ENCODE measurements around the gene ZNF75A. TPM values are rescaled to one million over a fixed set of nuclear protein-coding genes. Genes with fewer than 3 reads are reported as not detected.
A peak's percentile ranks its signal among the peaks of the same experiment; 100 is the strongest.

Gene ZNF75A
- total and polyA plus RNA-seq, 8 donors: 6.7 to 27.5 (median 12.0) TPM

DNA sequence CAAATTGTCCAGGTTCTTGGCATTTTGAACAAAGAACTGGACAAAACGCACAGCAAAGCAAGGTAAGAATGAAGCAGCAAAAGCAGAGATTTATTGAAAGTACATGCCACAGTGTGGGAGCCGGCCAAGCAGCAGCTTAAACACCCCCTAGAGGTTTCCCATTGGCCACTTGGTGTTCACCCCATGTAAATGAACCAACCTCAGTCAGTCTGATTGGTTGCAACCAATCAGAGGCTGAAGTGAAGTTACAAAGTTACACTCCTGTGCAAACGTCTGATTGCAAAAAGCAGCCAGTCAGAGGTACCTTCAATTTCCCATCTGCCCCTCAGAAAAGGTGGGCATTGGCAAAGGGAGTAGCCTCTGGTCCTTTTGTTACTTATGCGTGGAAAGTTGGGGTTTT is 30.8 kb upstream of the ZNF75A start:
- TF ChIP-seq CTCF (IDR thresholded peaks at IDR 0.05): no peak
- Histone ChIP-seq H3K27me3 (no peaks in the 10 kb centered on the region), H3K9me3 (no peaks in the 10 kb centered on the region), H3K27ac (no peak overlapping the region), H3K4me3 (no peak overlapping the region), H3K4me1 (no peaks in the 10 kb centered on the region), H3K36me3 (no peaks in the 10 kb centered on the region)
- DNase-seq: no peak
- peak in 2 of 4 donors; percentile 54 to 70 for ATAC-seq
- intact Hi-C loops (cut with DNase I): no loop called here
- 40 to 53% methylated on average over 4 of the region's 4 CpGs for WGBS, 2 donors
- FAIRE-seq: no peak

- H3K36me3 ChIP-seq: no peaks in the 10 kb centered on the region
- no peak overlapping the region for H3K4me3 ChIP-seq
- H3K27me3 ChIP-seq: no peaks in the 10 kb centered on the region
- H3K9me3 ChIP-seq: no peaks in the 10 kb centered on the region
- DNase-seq (no peak), ATAC-seq (no peak), FAIRE-seq (no peak)
- intact Hi-C loops (cut with DNase I): no loop called here
- H3K27ac ChIP-seq: no peak overlapping the region
- H3K4me1 ChIP-seq: no peaks in the 10 kb centered on the region
- TF ChIP-seq CTCF (IDR thresholded peaks at IDR 0.05): no peak
Observed at GRCh38 chr16:3274947-3275346, 30.4 kb upstream of the ZNF75A start.

GRCh38 chr16:3276679-3277078 is 28.6 kb upstream of the ZNF75A start:
- DNase-seq: no peak
- 75 to 80% methylated on average over 5 of the region's 5 CpGs for WGBS, 2 donors

GRCh38 chr16:3281222-3281820 is 24.0 kb upstream of the ZNF75A start:
- Histone ChIP-seq H3K27me3 (no peaks in the 10 kb centered on the region), H3K4me1 (peaks cover 0 to 19% (median 9%) of the 10 kb centered on the region in 3 donors), H3K4me3 (no peak overlapping the region), H3K27ac (no peak overlapping the region), H3K9me3 (no peaks in the 10 kb centered on the region), H3K36me3 (peaks cover 0 to 5% (median 0%) of the 10 kb centered on the region in 3 donors)
- intact Hi-C loops (cut with DNase I): no loop called here
- no peak for ATAC-seq
- no peak for FAIRE-seq
- no peak for TF ChIP-seq CTCF (IDR thresholded peaks at IDR 0.05)
- DNase-seq: no peak
- 46 to 47% methylated on average over 6 of the region's 6 CpGs for WGBS, 2 donors

More at GRCh38 chr16:3276679-3277078, 28.6 kb upstream of the ZNF75A start:
- Histone ChIP-seq H3K36me3 (no peaks in the 10 kb centered on the region), H3K27ac (no peak overlapping the region), H3K4me1 (peaks cover 0 to under 1% (median 0%) of the 10 kb centered on the region in 3 donors), H3K4me3 (no peak overlapping the region), H3K9me3 (no peaks in the 10 kb centered on the region), H3K27me3 (no peaks in the 10 kb centered on the region)
- ATAC-seq (no peak), FAIRE-seq (no peak)
- TF ChIP-seq CTCF (IDR thresholded peaks at IDR 0.05): no peak
- intact Hi-C loops (cut with DNase I): no loop called here

DNA sequence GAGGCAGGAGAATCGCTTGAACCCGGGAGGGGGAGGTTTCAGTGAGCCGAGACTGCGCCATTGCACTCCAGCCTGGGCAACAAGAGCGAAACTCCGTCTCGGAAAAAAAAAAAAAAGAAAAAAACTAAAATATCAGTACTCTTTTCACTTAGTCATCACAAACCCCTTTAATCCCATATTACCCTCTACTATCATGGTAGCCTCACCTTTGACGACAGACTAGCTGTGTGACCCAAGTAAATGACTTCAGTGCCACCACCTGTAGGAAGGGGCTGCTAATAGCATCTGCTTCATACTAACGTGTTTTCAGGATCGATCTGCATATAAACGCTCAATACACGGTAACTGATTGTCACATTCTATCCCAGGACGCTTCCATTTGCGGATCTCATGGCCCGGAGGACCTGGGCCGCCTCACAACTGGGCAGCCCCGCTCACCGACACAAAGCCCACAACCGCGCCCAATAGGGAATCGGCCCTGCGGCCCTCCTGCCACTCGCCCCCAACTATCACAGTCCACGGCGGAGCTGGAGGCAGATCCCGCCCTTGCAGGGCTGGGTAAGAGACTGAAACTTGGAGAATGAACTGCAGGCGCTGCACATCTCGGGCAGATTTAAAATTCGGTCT is 23.1 kb upstream of the ZNF75A start:
- no peak for TF ChIP-seq CTCF (IDR thresholded peaks at IDR 0.05)
- Histone ChIP-seq H3K9me3 (no peaks in the 10 kb centered on the region), H3K27me3 (no peaks in the 10 kb centered on the region), H3K4me3 (peak overlapping the region; percentile 76 to 97 (median 88)), H3K36me3 (peaks cover 0 to 10% (median 0%) of the 10 kb centered on the region in 3 donors), H3K27ac (peak overlapping the region; percentile 98 to 100 (median 98)), H3K4me1 (peaks cover 0 to 19% (median 9%) of the 10 kb centered on the region in 3 donors)
- intact Hi-C loops (cut with DNase I): no loop called here
- peak; percentile 30 to 51 (median 44) for ATAC-seq
- WGBS, 2 donors: 10 to 13% methylated on average over 26 to 29 of the region's 29 CpGs
- FAIRE-seq: no peak
- DNase-seq: no peak

Data from pancreas (tissue), 10 donors.